ENCODE data around the gene GRB14.

Gene GRB14

GRCh38 chr2:164613321-164613982 lies 7.8 kb downstream of the GRB14 start:
- no peak for DNase-seq (ENCODE audit: low read depth, low spot score)

- no peak for DNase-seq (ENCODE audit: low read depth, low spot score)
Observed at GRCh38 chr2:164609790-164610189, 11.5 kb downstream of the GRB14 start.

- DNase-seq (ENCODE audit: low read depth, low spot score), result no peak
Observed at GRCh38 chr2:164606557-164606956, 14.7 kb downstream of the GRB14 start.

- no peak for DNase-seq (ENCODE audit: low read depth, low spot score)
Observed at GRCh38 chr2:164605295-164605694, 16.0 kb downstream of the GRB14 start.

GRCh38 chr2:164600763-164601162 lies 20.5 kb downstream of the GRB14 start:
- no peak for DNase-seq (ENCODE audit: low read depth, low spot score)

- DNase-seq (ENCODE audit: low read depth, low spot score), result no peak
Observed at GRCh38 chr2:164599954-164600589, 21.2 kb downstream of the GRB14 start.

- DNase-seq (ENCODE audit: low read depth, low spot score), result no peak
Observed at GRCh38 chr2:164597983-164598382, 23.3 kb downstream of the GRB14 start.

GRCh38 chr2:164595031-164595430 lies 26.3 kb downstream of the GRB14 start:
- DNase-seq (ENCODE audit: low read depth, low spot score), result no peak

- no peak for DNase-seq (ENCODE audit: low read depth, low spot score)
Observed at GRCh38 chr2:164593959-164594358, 27.3 kb downstream of the GRB14 start.

GRCh38 chr2:164593541-164593940 lies 27.7 kb downstream of the GRB14 start:
- no peak for DNase-seq (ENCODE audit: low read depth, low spot score)

- no peak for DNase-seq (ENCODE audit: low read depth, low spot score)
Observed at GRCh38 chr2:164589522-164589921, 31.8 kb downstream of the GRB14 start.

GRCh38 chr2:164581050-164581449 lies 40.2 kb downstream of the GRB14 start:
- no peak for DNase-seq (ENCODE audit: low read depth, low spot score)

GRCh38 chr2:164574931-164575330 lies 46.4 kb downstream of the GRB14 start:
- no peak for DNase-seq (ENCODE audit: low read depth, low spot score)

GRCh38 chr2:164570475-164570874 lies 50.8 kb downstream of the GRB14 start:
- no peak for DNase-seq (ENCODE audit: low read depth, low spot score)

- DNase-seq (ENCODE audit: low read depth, low spot score), result no peak
Observed at GRCh38 chr2:164569378-164569777, 51.9 kb downstream of the GRB14 start.

- no peak for DNase-seq (ENCODE audit: low read depth, low spot score)
Observed at GRCh38 chr2:164568317-164568716, 53.0 kb downstream of the GRB14 start.

- no peak for DNase-seq (ENCODE audit: low read depth, low spot score)
Observed at GRCh38 chr2:164567335-164567989, 53.8 kb downstream of the GRB14 start.

- DNase-seq (ENCODE audit: low read depth, low spot score), result no peak
Observed at GRCh38 chr2:164565359-164565758, 55.9 kb downstream of the GRB14 start.

- DNase-seq (ENCODE audit: low read depth, low spot score), result no peak
Observed at GRCh38 chr2:164562666-164563065, 58.6 kb downstream of the GRB14 start.

- no peak for DNase-seq (ENCODE audit: low read depth, low spot score)
Observed at GRCh38 chr2:164561991-164562390, 59.3 kb downstream of the GRB14 start.

- no peak for DNase-seq (ENCODE audit: low read depth, low spot score)
Observed at GRCh38 chr2:164561416-164561815, 59.9 kb downstream of the GRB14 start.

- DNase-seq (ENCODE audit: low read depth, low spot score), result no peak
Observed at GRCh38 chr2:164560902-164561301, 60.4 kb downstream of the GRB14 start.

GRCh38 chr2:164560181-164560792 lies 61.0 kb downstream of the GRB14 start:
- no peak for DNase-seq (ENCODE audit: low read depth, low spot score)

Data from activated CD4-positive, CD25-positive, alpha-beta regulatory T cell treated with anti-CD3 and anti-CD28 coated beads, Interleukin-2, amount 50 U/mL, for 16 hours (primary cell).